ENCODE results near the gene LCA5.

Gene LCA5

DNA sequence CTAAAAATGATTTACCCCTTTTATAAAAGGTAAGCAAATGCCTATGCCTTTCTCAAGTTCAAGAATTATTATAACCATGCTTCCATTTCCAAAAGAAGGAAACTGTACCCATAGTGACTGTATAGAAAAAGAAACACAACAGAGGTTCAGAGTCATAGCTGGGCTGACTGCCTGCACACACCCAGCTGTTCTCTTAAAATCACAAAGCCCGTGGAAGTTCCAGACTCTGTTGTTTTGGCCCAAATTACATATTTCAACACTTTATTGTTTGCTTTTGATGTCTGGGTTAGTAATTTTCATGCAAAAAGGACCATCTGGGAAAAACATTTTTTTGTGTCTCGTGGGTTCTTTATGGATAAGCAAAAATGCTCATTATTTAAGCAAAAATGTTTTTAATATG, 99.2 kb downstream of the LCA5 start:
- Histone ChIP-seq H2AFZ (ENCODE audit: low read depth, low read length, severe bottlenecking) (no peak overlapping the region), H3K4me2 (ENCODE audit: low read depth, low read length, poor library complexity, severe bottlenecking) (no peak overlapping the region), H3K9me3 (ENCODE audit: insufficient read depth, low read length) (no peaks in the 10 kb centered on the region), H3K9ac (ENCODE audit: low read length) (no peak overlapping the region), H4K20me1 (ENCODE audit: low read depth, low read length) (no peaks in the 10 kb centered on the region), H3K9me2 (replicated peaks; ENCODE audit: insufficient read depth, low read length) (no peaks in the 10 kb centered on the region), H3K4me3 (ENCODE audit: insufficient read depth, low read length, poor library complexity, severe bottlenecking) (no peak overlapping the region), H3K27me3 (ENCODE audit: low read length) (no peaks in the 10 kb centered on the region), H3K79me2 (ENCODE audit: insufficient read depth, low read length) (no peaks in the 10 kb centered on the region), H3K36me3 (ENCODE audit: low read length) (no peaks in the 10 kb centered on the region), H3F3A (ENCODE audit: insufficient read depth) (no peaks in the 10 kb centered on the region), H3K27ac (ENCODE audit: low read depth, low read length) (no peak overlapping the region)
- no peak for TF ChIP-seq EZH2phosphoT487 (conservative IDR thresholded peaks at IDR 0.05; ENCODE audit: low read length)
- TF ChIP-seq, protein P1, sequence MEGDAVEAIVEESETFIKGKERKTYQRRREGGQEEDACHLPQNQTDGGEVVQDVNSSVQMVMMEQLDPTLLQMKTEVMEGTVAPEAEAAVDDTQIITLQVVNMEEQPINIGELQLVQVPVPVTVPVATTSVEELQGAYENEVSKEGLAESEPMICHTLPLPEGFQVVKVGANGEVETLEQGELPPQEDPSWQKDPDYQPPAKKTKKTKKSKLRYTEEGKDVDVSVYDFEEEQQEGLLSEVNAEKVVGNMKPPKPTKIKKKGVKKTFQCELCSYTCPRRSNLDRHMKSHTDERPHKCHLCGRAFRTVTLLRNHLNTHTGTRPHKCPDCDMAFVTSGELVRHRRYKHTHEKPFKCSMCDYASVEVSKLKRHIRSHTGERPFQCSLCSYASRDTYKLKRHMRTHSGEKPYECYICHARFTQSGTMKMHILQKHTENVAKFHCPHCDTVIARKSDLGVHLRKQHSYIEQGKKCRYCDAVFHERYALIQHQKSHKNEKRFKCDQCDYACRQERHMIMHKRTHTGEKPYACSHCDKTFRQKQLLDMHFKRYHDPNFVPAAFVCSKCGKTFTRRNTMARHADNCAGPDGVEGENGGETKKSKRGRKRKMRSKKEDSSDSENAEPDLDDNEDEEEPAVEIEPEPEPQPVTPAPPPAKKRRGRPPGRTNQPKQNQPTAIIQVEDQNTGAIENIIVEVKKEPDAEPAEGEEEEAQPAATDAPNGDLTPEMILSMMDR (IDR thresholded peaks at IDR 0.05; ENCODE audit: insufficient read depth, low read length, poor library complexity, severe bottlenecking), result no peak

DNA sequence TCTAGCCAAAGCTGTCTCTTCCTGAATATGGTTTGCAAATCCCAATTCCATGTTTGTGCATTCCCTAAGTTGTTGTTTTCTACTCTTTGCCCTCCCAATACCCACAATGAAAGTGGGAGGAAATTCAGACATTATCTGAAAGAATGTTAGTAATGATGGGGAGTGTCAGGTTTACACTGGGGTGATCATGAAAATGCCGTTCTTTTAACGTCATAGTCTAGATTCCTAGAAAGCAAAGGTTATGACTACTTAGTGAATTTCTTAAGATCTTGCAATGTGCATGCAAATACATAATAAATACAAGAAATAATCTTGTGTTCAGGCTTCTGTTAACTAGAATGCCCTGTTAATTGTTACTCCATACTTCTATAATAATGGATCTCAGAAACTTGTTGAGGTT, 101.0 kb downstream of the LCA5 start:
- Histone ChIP-seq H3K27ac (ENCODE audit: low read depth, low read length) (no peak overlapping the region), H3K9me2 (replicated peaks; ENCODE audit: insufficient read depth, low read length) (no peaks in the 10 kb centered on the region), H3K4me2 (ENCODE audit: low read depth, low read length, poor library complexity, severe bottlenecking) (no peak overlapping the region), H3K36me3 (ENCODE audit: low read length) (no peaks in the 10 kb centered on the region), H2AFZ (ENCODE audit: low read depth, low read length, severe bottlenecking) (no peak overlapping the region), H3K27me3 (ENCODE audit: low read length) (no peaks in the 10 kb centered on the region), H3K4me3 (ENCODE audit: insufficient read depth, low read length, poor library complexity, severe bottlenecking) (no peak overlapping the region), H3K79me2 (ENCODE audit: insufficient read depth, low read length) (no peaks in the 10 kb centered on the region), H4K20me1 (ENCODE audit: low read depth, low read length) (no peaks in the 10 kb centered on the region), H3F3A (ENCODE audit: insufficient read depth) (no peaks in the 10 kb centered on the region), H3K9me3 (ENCODE audit: insufficient read depth, low read length) (no peaks in the 10 kb centered on the region), H3K9ac (ENCODE audit: low read length) (no peak overlapping the region)
- no peak for TF ChIP-seq EZH2phosphoT487 (conservative IDR thresholded peaks at IDR 0.05; ENCODE audit: low read length)
- TF ChIP-seq, protein P1 (IDR thresholded peaks at IDR 0.05; ENCODE audit: insufficient read depth, low read length, poor library complexity, severe bottlenecking), result no peak

DNA sequence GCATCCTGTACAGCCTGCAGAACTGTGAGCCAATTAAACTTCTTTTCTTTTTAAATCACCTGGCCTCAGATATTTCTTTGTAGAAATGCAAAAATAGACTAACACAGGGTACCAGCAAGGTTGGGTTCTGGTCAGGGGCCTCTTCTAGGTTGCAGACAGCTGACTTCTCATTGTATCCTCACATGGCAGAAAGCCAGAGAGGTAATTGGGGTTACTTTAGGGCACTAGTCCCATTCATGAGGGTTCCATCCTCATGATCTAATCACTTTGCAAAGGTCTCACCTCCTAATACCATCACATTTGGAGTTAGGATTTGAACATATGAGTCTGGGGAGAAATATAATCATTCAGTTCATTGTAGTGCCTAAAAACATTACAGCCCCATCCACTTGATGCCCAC, 101.5 kb downstream of the LCA5 start:
- TF ChIP-seq, protein P1 (IDR thresholded peaks at IDR 0.05; ENCODE audit: insufficient read depth, low read length, poor library complexity, severe bottlenecking), result no peak
- no peak for TF ChIP-seq EZH2phosphoT487 (conservative IDR thresholded peaks at IDR 0.05; ENCODE audit: low read length)
- Histone ChIP-seq H3K27me3 (ENCODE audit: low read length) (no peaks in the 10 kb centered on the region), H3K9ac (ENCODE audit: low read length) (no peak overlapping the region), H3K27ac (ENCODE audit: low read depth, low read length) (no peak overlapping the region), H3K4me3 (ENCODE audit: insufficient read depth, low read length, poor library complexity, severe bottlenecking) (no peak overlapping the region), H3K79me2 (ENCODE audit: insufficient read depth, low read length) (no peaks in the 10 kb centered on the region), H2AFZ (ENCODE audit: low read depth, low read length, severe bottlenecking) (no peak overlapping the region), H3F3A (ENCODE audit: insufficient read depth) (no peaks in the 10 kb centered on the region), H3K4me2 (ENCODE audit: low read depth, low read length, poor library complexity, severe bottlenecking) (no peak overlapping the region), H3K36me3 (ENCODE audit: low read length) (no peaks in the 10 kb centered on the region), H3K9me3 (ENCODE audit: insufficient read depth, low read length) (no peaks in the 10 kb centered on the region), H4K20me1 (ENCODE audit: low read depth, low read length) (no peaks in the 10 kb centered on the region), H3K9me2 (replicated peaks; ENCODE audit: insufficient read depth, low read length) (no peaks in the 10 kb centered on the region)

All from SU-DHL-6 (cell line).